ENCODE data around the gene EFCAB6. TPM values are rescaled to one million over a fixed set of nuclear protein-coding genes. Genes with fewer than 3 reads are reported as not detected.

The EFCAB6 gene
- total and polyA plus RNA-seq, 10 donors, result 0.07 to 2.8 (median 0.78) TPM

DNA sequence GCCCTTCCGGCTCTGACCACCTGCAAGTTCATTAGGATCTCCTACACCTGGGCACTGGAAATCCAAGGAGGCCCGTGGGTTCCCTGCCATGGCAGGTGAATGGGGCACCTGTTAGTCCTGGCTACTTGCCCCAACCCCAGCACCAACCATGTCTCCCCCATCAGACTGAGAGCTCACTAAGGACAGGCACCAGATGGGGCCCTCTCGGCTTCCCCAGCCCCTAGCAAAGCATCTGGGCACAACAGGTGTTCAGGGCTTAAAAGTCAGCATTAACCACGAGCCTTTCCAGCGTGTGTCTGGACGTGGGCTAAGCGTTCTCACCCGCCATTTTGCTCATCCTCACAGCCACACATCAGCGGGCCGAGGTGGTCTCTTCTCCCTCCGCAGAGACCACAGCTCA, 48.0 kb upstream of the EFCAB6 start:
- no peak overlapping the region for H3K27ac ChIP-seq
- no peaks in the 10 kb centered on the region for H3K36me3 ChIP-seq
- intact Hi-C loops (cut with DNase I; ENCODE audit: low total_unique reads), result no loop called here
- H3K9me3 ChIP-seq, result peaks cover 0 to 19% (median 13%) of the 10 kb centered on the region in 8 donors
- DNase-seq, result peak; percentile 34
- TF ChIP-seq POLR2AphosphoS5 (IDR thresholded peaks at IDR 0.05) (no peak), POLR2A (IDR thresholded peaks at IDR 0.05) (no peak)
- TF ChIP-seq, protein P1, sequence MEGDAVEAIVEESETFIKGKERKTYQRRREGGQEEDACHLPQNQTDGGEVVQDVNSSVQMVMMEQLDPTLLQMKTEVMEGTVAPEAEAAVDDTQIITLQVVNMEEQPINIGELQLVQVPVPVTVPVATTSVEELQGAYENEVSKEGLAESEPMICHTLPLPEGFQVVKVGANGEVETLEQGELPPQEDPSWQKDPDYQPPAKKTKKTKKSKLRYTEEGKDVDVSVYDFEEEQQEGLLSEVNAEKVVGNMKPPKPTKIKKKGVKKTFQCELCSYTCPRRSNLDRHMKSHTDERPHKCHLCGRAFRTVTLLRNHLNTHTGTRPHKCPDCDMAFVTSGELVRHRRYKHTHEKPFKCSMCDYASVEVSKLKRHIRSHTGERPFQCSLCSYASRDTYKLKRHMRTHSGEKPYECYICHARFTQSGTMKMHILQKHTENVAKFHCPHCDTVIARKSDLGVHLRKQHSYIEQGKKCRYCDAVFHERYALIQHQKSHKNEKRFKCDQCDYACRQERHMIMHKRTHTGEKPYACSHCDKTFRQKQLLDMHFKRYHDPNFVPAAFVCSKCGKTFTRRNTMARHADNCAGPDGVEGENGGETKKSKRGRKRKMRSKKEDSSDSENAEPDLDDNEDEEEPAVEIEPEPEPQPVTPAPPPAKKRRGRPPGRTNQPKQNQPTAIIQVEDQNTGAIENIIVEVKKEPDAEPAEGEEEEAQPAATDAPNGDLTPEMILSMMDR (IDR thresholded peaks at IDR 0.05 in 8 of 11, conservative IDR thresholded peaks at IDR 0.05 in 3 of 11), result no peak
- H3K4me1 ChIP-seq, result peaks cover 0 to 7% (median 3%) of the 10 kb centered on the region in 6 donors
- 79 to 88% (median 84%) methylated on average over 11 of the region's 11 CpGs for WGBS, 5 donors
- H3K27me3 ChIP-seq (replicated peaks in 1 of 7), result peaks cover 0 to 86% (median 40%) of the 10 kb centered on the region in 7 donors
- H3K4me3 ChIP-seq, result no peak overlapping the region

DNA sequence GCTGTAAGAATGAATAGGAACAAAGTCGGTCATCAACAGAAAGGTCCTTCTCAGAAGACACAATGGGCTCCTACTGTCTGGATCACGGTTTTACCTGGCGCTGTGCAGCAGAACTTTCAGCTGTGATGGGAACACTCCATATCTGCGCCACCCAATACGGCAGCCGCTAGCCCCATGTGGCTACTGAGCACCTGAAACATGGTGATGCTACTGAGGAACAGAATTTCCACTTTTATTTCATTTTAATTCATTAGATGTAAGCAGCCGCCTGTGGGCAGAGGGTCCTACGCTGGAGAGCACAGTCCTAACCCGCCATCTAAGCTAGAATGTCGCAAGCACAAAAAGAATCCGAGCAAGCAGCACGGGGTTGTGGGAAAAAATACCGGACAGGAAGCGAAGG, 47.5 kb upstream of the EFCAB6 start:
- no peak for DNase-seq
- 83 to 88% (median 86%) methylated on average over 14 of the region's 14 CpGs for WGBS, 5 donors
- TF ChIP-seq, protein P1 (IDR thresholded peaks at IDR 0.05 in 8 of 11, conservative IDR thresholded peaks at IDR 0.05 in 3 of 11), result no peak
- no peak for TF ChIP-seq POLR2AphosphoS5 (IDR thresholded peaks at IDR 0.05)
- TF ChIP-seq POLR2A (IDR thresholded peaks at IDR 0.05), result no peak
- H3K27me3 ChIP-seq (replicated peaks in 1 of 7), result peaks cover 0 to 86% (median 38%) of the 10 kb centered on the region in 7 donors
- H3K4me1 ChIP-seq, result peaks cover 0 to 7% (median 3%) of the 10 kb centered on the region in 6 donors
- H3K36me3 ChIP-seq, result no peaks in the 10 kb centered on the region
- peaks cover 0 to 19% (median 13%) of the 10 kb centered on the region in 8 donors for H3K9me3 ChIP-seq
- intact Hi-C loops (cut with DNase I; ENCODE audit: low total_unique reads), result no loop called here
- H3K27ac ChIP-seq, result no peak overlapping the region
- H3K4me3 ChIP-seq, result no peak overlapping the region

DNA sequence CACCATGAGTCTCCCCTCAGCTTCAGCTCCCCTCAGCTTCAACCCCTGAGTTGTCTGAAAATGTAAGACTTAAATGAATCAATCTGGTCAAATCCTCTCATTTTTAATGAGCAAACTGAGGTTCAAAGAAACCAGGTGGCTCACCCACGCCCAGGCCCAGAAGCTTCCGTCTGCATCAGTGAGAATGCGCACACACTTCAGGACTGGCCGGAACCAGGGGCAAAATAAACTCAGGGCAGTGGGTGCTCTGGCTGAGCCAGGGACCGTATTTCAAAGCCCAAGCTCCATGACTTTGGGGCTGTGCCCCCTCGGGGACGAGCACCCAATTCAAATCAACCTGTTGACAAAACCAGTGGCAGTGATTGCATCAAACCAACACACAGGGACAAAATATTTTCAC, 47.1 kb upstream of the EFCAB6 start:
- H3K36me3 ChIP-seq, result no peaks in the 10 kb centered on the region
- H3K4me1 ChIP-seq, result peaks cover 0 to 7% (median 3%) of the 10 kb centered on the region in 6 donors
- H3K27me3 ChIP-seq (replicated peaks in 1 of 7), result peaks cover 0 to 86% (median 34%) of the 10 kb centered on the region in 7 donors
- TF ChIP-seq, protein P1 (IDR thresholded peaks at IDR 0.05 in 8 of 11, conservative IDR thresholded peaks at IDR 0.05 in 3 of 11), result no peak
- TF ChIP-seq POLR2AphosphoS5 (IDR thresholded peaks at IDR 0.05), result no peak
- WGBS, 5 donors, result 80 to 93% (median 84%) methylated on average over 7 of the region's 7 CpGs
- DNase-seq, result peak; percentile 32
- H3K27ac ChIP-seq, result no peak overlapping the region
- peaks cover 0 to 19% (median 13%) of the 10 kb centered on the region in 8 donors for H3K9me3 ChIP-seq
- no peak overlapping the region for H3K4me3 ChIP-seq
- intact Hi-C loops (cut with DNase I; ENCODE audit: low total_unique reads), result no loop called here

DNA sequence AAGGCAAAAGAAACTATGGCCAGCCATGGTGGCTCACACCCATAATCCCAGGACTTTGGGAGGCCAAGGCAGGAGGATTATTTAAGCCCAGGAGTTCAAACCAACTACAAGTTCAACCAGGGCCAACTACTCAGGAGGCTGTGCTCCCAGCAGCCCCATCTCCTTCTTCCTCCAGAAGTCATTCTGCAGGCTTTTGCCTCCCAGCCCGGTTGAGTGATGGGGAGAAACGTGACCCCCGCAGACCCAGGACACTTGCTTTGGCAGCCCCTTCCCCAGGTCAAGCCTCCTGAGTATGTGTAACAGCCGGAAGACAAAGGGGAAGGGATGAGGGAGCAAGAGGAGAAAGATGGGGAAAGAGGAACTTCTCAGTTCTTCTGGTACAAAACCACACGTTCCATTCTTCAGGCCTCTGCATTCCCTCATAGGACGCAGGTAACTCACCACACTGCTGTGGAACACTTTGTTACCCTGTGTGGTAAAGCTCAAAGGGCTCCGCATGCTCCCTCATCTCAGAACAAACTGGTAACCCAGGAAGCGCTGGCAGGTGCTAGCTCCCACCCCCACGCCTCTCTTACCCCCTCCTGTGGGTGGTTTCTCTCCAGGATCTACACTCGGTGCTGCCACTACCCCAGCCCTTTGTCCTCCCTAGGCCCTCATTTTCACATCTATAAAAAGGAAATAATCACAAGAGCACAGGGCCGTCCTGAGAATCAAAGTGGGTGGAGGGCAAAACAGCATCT, 46.2 kb upstream of the EFCAB6 start:
- Histone ChIP-seq H3K27me3 (replicated peaks in 1 of 7) (peaks cover 0 to 79% (median 28%) of the 10 kb centered on the region in 7 donors), H3K36me3 (no peaks in the 10 kb centered on the region), H3K27ac (no peak overlapping the region), H3K4me1 (peaks cover 0 to 7% (median 3%) of the 10 kb centered on the region in 6 donors), H3K4me3 (no peak overlapping the region), H3K9me3 (peaks cover 0 to 19% (median 13%) of the 10 kb centered on the region in 8 donors)
- 37 to 61% (median 45%) methylated on average over 11 of the region's 11 CpGs for WGBS, 5 donors
- no peak for TF ChIP-seq POLR2AphosphoS5 (IDR thresholded peaks at IDR 0.05)
- TF ChIP-seq, protein P1 (IDR thresholded peaks at IDR 0.05 in 8 of 11, conservative IDR thresholded peaks at IDR 0.05 in 3 of 11), result no peak
- TF ChIP-seq POLR2A (IDR thresholded peaks at IDR 0.05), result no peak
- peak; percentile 31 for DNase-seq
- intact Hi-C loops (cut with DNase I; ENCODE audit: low total_unique reads), result no loop called here
